NT2/D1 (cell line): ENCODE data around the gene ABLIM2.

Source experiments
- DNase-seq: peaks from one replicate; pipeline ENCODE4 v3.0.0-alpha.2; 2011; ENCODE audit warnings: low read depth, low spot score
- H3K27me3 ChIP-seq: 2 replicates; pipeline ENCODE4 v1.6.0; 2011; ENCODE audit warnings: mild to moderate bottlenecking; ENCODE audit not compliant: insufficient read length, insufficient read depth
- H3K36me3 ChIP-seq: 2 replicates; pipeline ENCODE4 v1.6.1; 2011; ENCODE audit warnings: mild to moderate bottlenecking, low read length, mixed read lengths; ENCODE audit not compliant: insufficient read depth, insufficient read length
- H3K4me1 ChIP-seq: 2 replicates; pipeline ENCODE4 v1.5.1; 2011; ENCODE audit not compliant: insufficient read depth, insufficient read length
- H3K4me3 ChIP-seq: 2 replicates; pipeline ENCODE4 v1.5.1; 2011; ENCODE audit warnings: low read depth; ENCODE audit not compliant: insufficient read length
- H3K9ac ChIP-seq: 2 replicates; pipeline ENCODE4 v1.6.0; 2011; ENCODE audit warnings: low read depth; ENCODE audit not compliant: insufficient read length
- H3K9me3 ChIP-seq: 2 replicates; pipeline ENCODE4 v1.5.1; 2011; ENCODE audit warnings: mild to moderate bottlenecking, low read length; ENCODE audit not compliant: insufficient read depth
- SUZ12 ChIP-seq: IDR thresholded peaks from 2 replicates; pipeline ENCODE4 v1.6.1; 2011; ENCODE audit not compliant: insufficient read length, insufficient read depth; ENCODE audit errors: extremely low read depth
- YY1 ChIP-seq: IDR thresholded peaks from 2 replicates; pipeline ENCODE4 v1.6.1; 2011; ENCODE audit not compliant: insufficient read length, insufficient read depth
- ZNF274 ChIP-seq: IDR thresholded peaks from 2 replicates; pipeline ENCODE4 v1.6.1; 2011; ENCODE audit warnings: mild to moderate bottlenecking, low read depth, low read length

The ABLIM2 gene

GRCh38 chr4:8182858-8183725 lies 24.5 kb upstream of the ABLIM2 start:
- DNase-seq, result no peak
- Histone ChIP-seq H3K9me3 (no peaks in the 10 kb centered on the region), H3K27me3 (no peaks in the 10 kb centered on the region), H3K36me3 (no peaks in the 10 kb centered on the region), H3K4me3 (no peak overlapping the region), H3K4me1 (peaks cover 11% of the 10 kb centered on the region), H3K9ac (no peak overlapping the region)
- TF ChIP-seq SUZ12, result no peak
- no peak for TF ChIP-seq YY1
- no peak for TF ChIP-seq ZNF274

- peak overlapping the region; percentile 23 for H3K9ac ChIP-seq
- TF ChIP-seq YY1 (no peak), SUZ12 (no peak), ZNF274 (no peak)
Measured at GRCh38 chr4:8182294-8182693, 23.7 kb upstream of the ABLIM2 start.

GRCh38 chr4:8181844-8182243 lies 23.2 kb upstream of the ABLIM2 start:
- DNase-seq, result no peak
- H3K4me1 ChIP-seq, result peaks cover 14% of the 10 kb centered on the region
- H3K4me3 ChIP-seq, result no peak overlapping the region
- TF ChIP-seq SUZ12 (no peak), ZNF274 (no peak), YY1 (no peak)
- no peaks in the 10 kb centered on the region for H3K36me3 ChIP-seq
- H3K9ac ChIP-seq, result peak overlapping the region; percentile 26
- no peaks in the 10 kb centered on the region for H3K9me3 ChIP-seq
- H3K27me3 ChIP-seq, result no peaks in the 10 kb centered on the region

More at GRCh38 chr4:8182294-8182693, 23.7 kb upstream of the ABLIM2 start:
- H3K27me3 ChIP-seq, result no peaks in the 10 kb centered on the region
- H3K9me3 ChIP-seq, result no peaks in the 10 kb centered on the region
- no peak overlapping the region for H3K4me3 ChIP-seq
- H3K36me3 ChIP-seq, result no peaks in the 10 kb centered on the region
- peaks cover 14% of the 10 kb centered on the region for H3K4me1 ChIP-seq
- no peak for DNase-seq

- Histone ChIP-seq H3K9me3 (no peaks in the 10 kb centered on the region), H3K9ac (no peak overlapping the region), H3K36me3 (no peaks in the 10 kb centered on the region), H3K4me1 (peaks cover 14% of the 10 kb centered on the region), H3K27me3 (no peaks in the 10 kb centered on the region), H3K4me3 (no peak overlapping the region)
- no peak for DNase-seq
- no peak for TF ChIP-seq ZNF274
- TF ChIP-seq SUZ12, result no peak
Measured at GRCh38 chr4:8181119-8181518, 22.5 kb upstream of the ABLIM2 start.

- Histone ChIP-seq H3K4me3 (no peak overlapping the region), H3K36me3 (no peaks in the 10 kb centered on the region), H3K9me3 (no peaks in the 10 kb centered on the region), H3K9ac (no peak overlapping the region), H3K4me1 (peaks cover 14% of the 10 kb centered on the region), H3K27me3 (no peaks in the 10 kb centered on the region)
- no peak for DNase-seq
- TF ChIP-seq YY1, result no peak
- no peak for TF ChIP-seq SUZ12
- TF ChIP-seq ZNF274, result no peak
Measured at GRCh38 chr4:8180310-8181093, 21.9 kb upstream of the ABLIM2 start.

- H3K4me1 ChIP-seq, result peaks cover 14% of the 10 kb centered on the region
- H3K9me3 ChIP-seq, result no peaks in the 10 kb centered on the region
- TF ChIP-seq YY1 (no peak), SUZ12 (no peak), ZNF274 (no peak)
- H3K9ac ChIP-seq, result no peak overlapping the region
- no peak overlapping the region for H3K4me3 ChIP-seq
- no peaks in the 10 kb centered on the region for H3K36me3 ChIP-seq
- DNase-seq, result no peak
- no peaks in the 10 kb centered on the region for H3K27me3 ChIP-seq
Measured at GRCh38 chr4:8179771-8180170, 21.2 kb upstream of the ABLIM2 start.

- Histone ChIP-seq H3K4me3 (no peak overlapping the region), H3K36me3 (no peaks in the 10 kb centered on the region), H3K27me3 (no peaks in the 10 kb centered on the region), H3K9ac (peak overlapping the region; percentile 12), H3K4me1 (peaks cover 14% of the 10 kb centered on the region), H3K9me3 (no peaks in the 10 kb centered on the region)
- TF ChIP-seq ZNF274 (no peak), YY1 (no peak), SUZ12 (no peak)
- no peak for DNase-seq
Measured at GRCh38 chr4:8179074-8179473, 20.5 kb upstream of the ABLIM2 start.
